Uterus (tissue), 2 donors: ENCODE data around the gene TLK1.

Experiments
- POLR2A ChIP-seq, 2 donors: fragments of 450-650 bp; IDR thresholded peaks; one replicate each; pipeline ENCODE4 v1.6.1; 2016; ENCODE audit warnings: antibody characterized with exemption in 2 of 2, mild to moderate bottlenecking in 1 of 2, moderate library complexity in 1 of 2
- TF ChIP-seq, protein P1 (sequence below), 4 experiments: fragments of 200-600 bp in 2 of 4; fragments of 450-650 bp in 2 of 4; sonication (generic) in 2 of 4; IDR thresholded peaks; one replicate each; pipeline ENCODE4 v1.5.1; 2016 to 2019; ENCODE audit warnings: antibody characterized with exemption in 4 of 4, mild to moderate bottlenecking in 2 of 4, moderate library complexity in 1 of 4

DNA sequence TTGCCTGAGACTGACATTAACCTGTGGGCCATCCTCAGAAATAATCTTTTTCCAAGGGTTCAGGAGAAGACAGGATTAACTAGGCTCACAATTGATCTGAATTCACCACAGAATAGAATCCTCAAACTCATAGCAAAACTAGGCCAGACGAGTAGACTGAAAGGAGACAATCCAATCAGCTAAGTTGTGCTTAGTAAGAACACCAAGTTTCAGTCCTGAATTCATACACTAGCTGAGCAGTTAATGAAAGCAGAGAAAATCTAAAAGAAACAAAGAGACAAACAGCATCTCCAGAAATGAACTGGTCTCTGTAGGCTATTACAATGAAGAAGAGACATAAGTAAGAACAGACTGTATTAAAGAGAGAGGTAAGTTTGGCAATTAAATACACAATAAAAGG is 142.2 kb downstream of the TLK1 start:
- TF ChIP-seq, protein P1, sequence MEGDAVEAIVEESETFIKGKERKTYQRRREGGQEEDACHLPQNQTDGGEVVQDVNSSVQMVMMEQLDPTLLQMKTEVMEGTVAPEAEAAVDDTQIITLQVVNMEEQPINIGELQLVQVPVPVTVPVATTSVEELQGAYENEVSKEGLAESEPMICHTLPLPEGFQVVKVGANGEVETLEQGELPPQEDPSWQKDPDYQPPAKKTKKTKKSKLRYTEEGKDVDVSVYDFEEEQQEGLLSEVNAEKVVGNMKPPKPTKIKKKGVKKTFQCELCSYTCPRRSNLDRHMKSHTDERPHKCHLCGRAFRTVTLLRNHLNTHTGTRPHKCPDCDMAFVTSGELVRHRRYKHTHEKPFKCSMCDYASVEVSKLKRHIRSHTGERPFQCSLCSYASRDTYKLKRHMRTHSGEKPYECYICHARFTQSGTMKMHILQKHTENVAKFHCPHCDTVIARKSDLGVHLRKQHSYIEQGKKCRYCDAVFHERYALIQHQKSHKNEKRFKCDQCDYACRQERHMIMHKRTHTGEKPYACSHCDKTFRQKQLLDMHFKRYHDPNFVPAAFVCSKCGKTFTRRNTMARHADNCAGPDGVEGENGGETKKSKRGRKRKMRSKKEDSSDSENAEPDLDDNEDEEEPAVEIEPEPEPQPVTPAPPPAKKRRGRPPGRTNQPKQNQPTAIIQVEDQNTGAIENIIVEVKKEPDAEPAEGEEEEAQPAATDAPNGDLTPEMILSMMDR (IDR thresholded peaks at IDR 0.05): no peak
- no peak for TF ChIP-seq POLR2A (IDR thresholded peaks at IDR 0.05)
